Measurements from ENCODE around the gene MAB21L3. TPM values are rescaled to one million over a fixed set of nuclear protein-coding genes. Genes with fewer than 3 reads are reported as not detected.

The MAB21L3 gene
- total RNA-seq, 1 experiment from 2014 or later, result not detected

DNA sequence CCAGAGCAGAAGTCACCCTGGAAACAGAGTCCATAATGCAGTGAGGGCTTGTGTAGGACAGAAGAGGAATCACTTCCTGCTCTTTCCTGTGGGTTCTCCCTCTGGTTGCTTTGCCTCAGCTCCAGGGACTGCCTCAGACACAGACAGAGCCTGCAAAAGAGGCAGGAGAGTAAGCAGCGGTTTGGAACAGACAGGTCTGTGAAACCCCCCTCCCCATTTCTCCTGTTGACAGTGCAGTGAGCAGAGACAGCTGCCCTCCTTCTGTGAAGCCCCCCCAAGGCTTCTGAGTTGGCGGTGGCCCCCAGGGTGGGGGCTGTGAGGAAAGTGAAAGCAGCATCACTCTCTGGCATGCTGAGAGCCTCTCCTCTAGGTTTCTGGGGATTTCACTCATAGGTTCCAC, 53.0 kb downstream of the MAB21L3 start:
- no peak for DNase-seq (ENCODE audit: low read depth)

DNA sequence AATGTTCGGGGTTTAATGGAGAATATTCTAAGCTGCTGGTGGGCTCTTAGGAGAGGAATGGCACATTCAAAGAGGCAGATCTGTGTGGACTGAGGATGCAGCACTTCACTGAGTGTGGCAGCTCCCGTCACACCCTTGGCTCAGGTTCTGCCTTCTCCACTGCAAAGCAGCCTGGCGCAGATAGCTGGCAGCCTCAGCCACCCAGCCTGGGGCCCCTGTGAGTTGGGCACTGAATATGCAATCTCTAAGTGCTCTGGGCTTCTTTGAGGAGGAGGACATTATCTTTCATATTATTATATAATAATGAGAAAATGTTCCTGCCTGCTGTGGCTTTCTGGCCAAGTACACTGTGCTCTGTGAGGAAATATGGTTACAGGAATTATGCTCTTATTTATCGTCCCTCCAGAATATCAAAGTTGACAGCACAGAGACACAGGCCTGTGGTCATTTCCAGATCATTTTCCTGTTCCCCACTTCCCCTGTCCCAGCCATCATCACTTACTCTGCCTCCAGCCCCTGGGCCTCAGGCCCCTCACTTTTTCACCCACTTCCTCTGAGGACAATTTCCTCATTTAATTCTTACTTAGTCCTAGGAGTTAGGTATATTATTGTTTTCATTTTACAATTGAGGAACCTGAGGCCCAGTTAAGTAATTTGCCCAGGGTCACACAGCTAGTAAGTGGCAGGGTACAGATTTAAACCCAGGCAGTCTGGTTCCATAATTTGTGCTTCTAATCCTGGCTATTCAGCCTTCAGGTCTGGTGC, 53.6 kb downstream of the MAB21L3 start:
- DNase-seq (ENCODE audit: low read depth), result no peak

- DNase-seq (ENCODE audit: low read depth), result no peak
These were observed 54.4 kb downstream of the MAB21L3 start for GRCh38 chr1:116165572-116165971.

DNA sequence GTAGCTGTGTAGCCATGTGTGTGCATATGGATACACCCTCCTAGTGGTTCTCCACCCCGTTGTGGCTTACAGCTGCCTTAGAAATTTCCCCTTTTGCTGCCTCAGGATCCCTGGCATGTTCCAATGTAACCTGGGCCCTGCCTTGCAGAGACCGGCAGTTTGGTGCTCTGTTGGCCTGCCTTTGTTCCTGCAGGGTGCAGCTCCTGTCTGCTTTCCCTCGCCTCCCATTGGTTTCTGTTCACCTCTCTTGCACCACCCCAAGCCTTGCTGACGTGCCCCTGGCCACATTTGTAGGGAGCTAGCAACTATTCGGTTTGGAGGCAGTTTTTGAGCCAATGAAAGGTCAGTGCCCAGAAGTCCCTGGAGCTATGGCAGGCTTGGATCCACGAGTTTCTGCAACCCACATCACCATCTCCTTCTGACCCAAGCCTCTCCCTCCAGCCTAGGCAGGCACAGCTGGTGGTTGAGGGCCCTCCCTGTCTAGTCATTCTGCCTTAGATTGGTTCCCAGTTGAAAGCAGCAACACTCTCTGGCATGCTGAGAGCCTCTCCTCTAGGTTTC, 54.9 kb downstream of the MAB21L3 start:
- DNase-seq (ENCODE audit: low read depth), result no peak

GRCh38 chr1:116166655-116167054, 55.5 kb downstream of the MAB21L3 start:
- no peak for DNase-seq (ENCODE audit: low read depth)

- no peak for DNase-seq (ENCODE audit: low read depth)
These were observed 56.6 kb downstream of the MAB21L3 start for GRCh38 chr1:116167625-116168276.

DNA sequence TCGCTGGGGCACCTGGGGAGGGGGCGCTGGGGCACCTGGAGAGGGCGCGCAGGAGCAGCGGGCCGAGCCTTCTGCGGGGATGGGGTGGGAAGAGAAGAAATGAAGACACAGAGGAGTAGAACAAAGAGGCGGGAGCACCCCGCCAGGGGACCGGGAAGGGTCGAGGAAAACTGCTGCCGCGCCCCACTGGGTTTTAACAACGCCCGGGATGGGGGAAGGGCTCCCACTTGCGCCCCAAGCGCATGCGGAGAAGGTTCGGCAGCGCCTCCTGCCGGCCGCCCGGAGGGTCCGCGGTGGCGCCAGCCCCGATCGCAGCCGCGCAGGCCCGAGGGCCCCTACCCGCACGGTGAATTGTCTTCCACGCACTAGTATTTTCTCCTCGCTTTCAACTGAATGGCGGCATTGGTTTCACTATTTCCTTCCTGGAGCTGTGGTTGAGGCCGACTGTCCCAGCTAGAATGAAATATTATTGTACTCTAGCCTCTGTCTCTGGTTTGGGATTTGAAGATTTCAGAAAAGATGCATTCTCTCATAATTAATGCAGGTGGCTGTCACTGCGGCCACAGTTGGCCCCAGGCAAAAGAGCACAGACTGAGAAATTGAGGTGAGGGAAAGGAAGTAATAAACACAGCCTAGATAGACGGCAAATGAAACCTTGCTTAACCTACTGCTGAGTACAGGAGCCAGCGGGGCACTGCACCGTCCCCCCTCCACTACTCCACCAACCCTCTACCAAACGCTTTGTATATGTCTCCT, 57.3 kb downstream of the MAB21L3 start:
- peak; percentile 58 for DNase-seq (ENCODE audit: low read depth)

DNA sequence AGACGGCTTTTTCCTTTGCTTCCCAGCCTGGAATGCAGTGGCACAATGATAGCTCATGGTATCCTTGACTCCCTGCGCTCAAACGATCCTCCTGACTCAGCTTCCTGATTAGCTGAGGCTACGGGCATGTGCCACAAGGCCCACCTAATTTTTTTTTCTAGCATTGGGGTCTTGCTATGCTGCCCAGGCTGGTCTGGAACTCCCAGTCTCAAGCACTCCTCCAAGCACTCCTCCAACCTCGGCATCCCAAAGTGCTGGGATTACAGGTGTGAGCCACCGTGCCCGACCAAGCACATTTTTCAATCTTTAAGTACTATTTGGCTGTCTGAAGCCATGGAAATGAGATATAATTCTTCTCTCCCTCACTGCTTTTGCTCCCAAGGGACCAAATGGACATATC, 58.7 kb downstream of the MAB21L3 start:
- DNase-seq (ENCODE audit: low read depth), result no peak

- DNase-seq (ENCODE audit: low read depth), result no peak
These were observed 59.8 kb downstream of the MAB21L3 start for GRCh38 chr1:116170721-116171589.

DNA sequence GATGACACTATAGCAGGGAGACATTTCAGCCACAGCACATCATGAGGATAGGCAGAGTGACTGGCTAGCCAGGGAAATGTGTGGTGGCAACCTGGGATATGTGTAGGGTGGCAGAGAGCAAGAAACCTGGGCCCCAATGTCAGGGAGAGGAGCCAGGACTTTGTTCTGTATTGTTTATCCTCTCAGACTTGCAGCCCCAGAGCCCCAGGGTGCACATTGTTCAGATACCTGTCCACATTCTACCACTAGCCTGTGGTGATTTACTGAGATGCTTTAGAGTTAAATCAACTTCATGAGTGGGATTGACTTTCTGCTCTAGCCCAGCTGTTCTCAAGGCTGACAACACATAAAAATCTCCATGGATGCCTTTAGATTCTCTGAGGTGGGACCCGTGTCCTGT, 61.5 kb downstream of the MAB21L3 start:
- no peak for DNase-seq (ENCODE audit: low read depth)

GRCh38 chr1:116175611-116176010, 64.4 kb downstream of the MAB21L3 start:
- no peak for DNase-seq (ENCODE audit: low read depth)

GRCh38 chr1:116176306-116176789, 65.1 kb downstream of the MAB21L3 start:
- DNase-seq (ENCODE audit: low read depth), result no peak

DNA sequence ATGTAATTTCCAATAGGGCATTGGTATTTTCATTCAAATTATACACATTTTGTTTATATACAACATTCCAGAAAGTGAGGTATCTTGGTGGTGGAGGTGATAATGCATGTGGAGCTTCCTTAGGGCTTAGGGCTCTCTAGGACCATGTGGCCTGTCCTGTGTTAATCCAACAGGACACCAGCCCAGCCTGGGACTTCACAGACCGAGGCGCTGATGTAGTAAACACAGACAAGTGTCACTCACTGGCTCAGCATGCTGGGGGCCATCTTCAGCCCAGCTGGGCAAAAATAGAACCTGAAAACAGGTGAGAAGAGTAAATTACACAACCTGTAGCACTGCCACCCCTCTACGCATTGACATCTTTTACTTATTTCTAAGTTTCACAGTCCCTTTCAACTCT, 66.7 kb downstream of the MAB21L3 start:
- DNase-seq (ENCODE audit: low read depth), result no peak

- DNase-seq (ENCODE audit: low read depth), result no peak
These were observed 67.6 kb downstream of the MAB21L3 start for GRCh38 chr1:116178837-116179236.

DNA sequence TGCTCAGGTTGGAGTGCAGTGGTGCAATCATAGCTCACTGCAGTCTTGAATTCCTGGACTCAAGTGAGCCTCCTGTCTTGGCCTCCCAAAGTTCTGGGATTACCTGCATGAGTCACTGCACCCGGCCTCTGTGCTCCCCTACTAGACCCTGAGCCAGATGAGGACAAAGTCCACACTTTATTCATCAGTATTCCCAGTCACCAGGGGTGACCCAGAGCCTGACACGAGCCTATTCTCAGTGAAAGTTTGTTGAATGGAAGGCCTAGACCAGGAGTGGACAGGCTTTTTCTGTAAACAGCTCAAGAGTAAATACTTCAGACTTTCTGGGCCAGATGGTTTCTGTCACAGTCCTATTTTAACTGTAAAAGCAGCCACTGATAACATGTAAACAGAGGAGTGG, 68.2 kb downstream of the MAB21L3 start:
- no peak for DNase-seq (ENCODE audit: low read depth)

- no peak for DNase-seq (ENCODE audit: low read depth)
These were observed 68.8 kb downstream of the MAB21L3 start for GRCh38 chr1:116179964-116180363.

- no peak for DNase-seq (ENCODE audit: low read depth)
These were observed 71.0 kb downstream of the MAB21L3 start for GRCh38 chr1:116182019-116182714.

All from HT1080 (cell line).